ENCODE data around the gene KCNG2. TPM values are rescaled to one million over a fixed set of nuclear protein-coding genes. Genes with fewer than 3 reads are reported as not detected.

KCNG2 gene
- total RNA-seq, 1 donor, result not detected

- peaks cover 4% of the 10 kb centered on the region for H3K27me3 ChIP-seq (ENCODE audit: insufficient read depth, low read length)
- no peak overlapping the region for H3K27ac ChIP-seq (ENCODE audit: low read depth, low read length)
- H3K9me3 ChIP-seq (ENCODE audit: low read depth, low read length), result no peaks in the 10 kb centered on the region
- H4K20me1 ChIP-seq (ENCODE audit: insufficient read depth, low read length), result no peaks in the 10 kb centered on the region
- H3K36me3 ChIP-seq (ENCODE audit: insufficient read depth, low read length), result no peaks in the 10 kb centered on the region
- peaks cover 4% of the 10 kb centered on the region for H3K4me1 ChIP-seq (ENCODE audit: insufficient read depth, low read length)
- no peak overlapping the region for H3K4me3 ChIP-seq (ENCODE audit: insufficient read depth, low read length)
- no peak overlapping the region for H2AFZ ChIP-seq (ENCODE audit: low read length)
- H3K4me2 ChIP-seq (ENCODE audit: insufficient read depth, low read length), result no peak overlapping the region
- no peak for TF ChIP-seq CTCF (IDR thresholded peaks at IDR 0.05; ENCODE audit: extremely low read depth, low read depth, low read length)
- no peak for DNase-seq (ENCODE audit: insufficient read length, low spot score, missing footprints)
- no peaks in the 10 kb centered on the region for H3K79me2 ChIP-seq (ENCODE audit: insufficient read depth, low read length)
These were observed 44.2 kb downstream of the KCNG2 start for GRCh38 chr18:79841936-79842335.

- no peak for TF ChIP-seq CTCF (IDR thresholded peaks at IDR 0.05; ENCODE audit: extremely low read depth, low read depth, low read length)
- DNase-seq (ENCODE audit: insufficient read length, low spot score, missing footprints), result no peak
- H3K4me3 ChIP-seq (ENCODE audit: insufficient read depth, low read length), result no peak overlapping the region
- no peak overlapping the region for H3K4me2 ChIP-seq (ENCODE audit: insufficient read depth, low read length)
- H3K79me2 ChIP-seq (ENCODE audit: insufficient read depth, low read length), result no peaks in the 10 kb centered on the region
- no peaks in the 10 kb centered on the region for H3K36me3 ChIP-seq (ENCODE audit: insufficient read depth, low read length)
- no peaks in the 10 kb centered on the region for H4K20me1 ChIP-seq (ENCODE audit: insufficient read depth, low read length)
- H3K27ac ChIP-seq (ENCODE audit: low read depth, low read length), result no peak overlapping the region
- H3K27me3 ChIP-seq (ENCODE audit: insufficient read depth, low read length), result peaks cover 4% of the 10 kb centered on the region
- H3K4me1 ChIP-seq (ENCODE audit: insufficient read depth, low read length), result peaks cover 5% of the 10 kb centered on the region
- H3K9me3 ChIP-seq (ENCODE audit: low read depth, low read length), result no peaks in the 10 kb centered on the region
- no peak overlapping the region for H2AFZ ChIP-seq (ENCODE audit: low read length)
These were observed 47.3 kb downstream of the KCNG2 start for GRCh38 chr18:79844999-79845563.

- Histone ChIP-seq H3K27ac (ENCODE audit: low read depth, low read length) (no peak overlapping the region), H3K27me3 (ENCODE audit: insufficient read depth, low read length) (peaks cover 4% of the 10 kb centered on the region), H3K4me1 (ENCODE audit: insufficient read depth, low read length) (peaks cover 5% of the 10 kb centered on the region), H4K20me1 (ENCODE audit: insufficient read depth, low read length) (no peaks in the 10 kb centered on the region), H3K4me2 (ENCODE audit: insufficient read depth, low read length) (no peak overlapping the region), H3K4me3 (ENCODE audit: insufficient read depth, low read length) (no peak overlapping the region), H2AFZ (ENCODE audit: low read length) (no peak overlapping the region), H3K79me2 (ENCODE audit: insufficient read depth, low read length) (no peaks in the 10 kb centered on the region), H3K9me3 (ENCODE audit: low read depth, low read length) (no peaks in the 10 kb centered on the region), H3K36me3 (ENCODE audit: insufficient read depth, low read length) (no peaks in the 10 kb centered on the region)
- TF ChIP-seq CTCF (IDR thresholded peaks at IDR 0.05; ENCODE audit: extremely low read depth, low read depth, low read length), result no peak
- peak; percentile 66 for DNase-seq (ENCODE audit: insufficient read length, low spot score, missing footprints)
These were observed 49.3 kb downstream of the KCNG2 start for GRCh38 chr18:79846936-79847557.

- TF ChIP-seq CTCF (IDR thresholded peaks at IDR 0.05; ENCODE audit: extremely low read depth, low read depth, low read length), result no peak
- no peaks in the 10 kb centered on the region for H3K9me3 ChIP-seq (ENCODE audit: low read depth, low read length)
- DNase-seq (ENCODE audit: insufficient read length, low spot score, missing footprints), result peak; percentile 69
- no peak overlapping the region for H3K27ac ChIP-seq (ENCODE audit: low read depth, low read length)
- no peak overlapping the region for H2AFZ ChIP-seq (ENCODE audit: low read length)
- H3K4me2 ChIP-seq (ENCODE audit: insufficient read depth, low read length), result no peak overlapping the region
- H3K4me1 ChIP-seq (ENCODE audit: insufficient read depth, low read length), result peaks cover 5% of the 10 kb centered on the region
- H3K36me3 ChIP-seq (ENCODE audit: insufficient read depth, low read length), result no peaks in the 10 kb centered on the region
- no peak overlapping the region for H3K4me3 ChIP-seq (ENCODE audit: insufficient read depth, low read length)
- H3K79me2 ChIP-seq (ENCODE audit: insufficient read depth, low read length), result no peaks in the 10 kb centered on the region
- H3K27me3 ChIP-seq (ENCODE audit: insufficient read depth, low read length), result peaks cover 4% of the 10 kb centered on the region
- H4K20me1 ChIP-seq (ENCODE audit: insufficient read depth, low read length), result no peaks in the 10 kb centered on the region
These were observed 50.0 kb downstream of the KCNG2 start for GRCh38 chr18:79847606-79848293.
